ENCODE results near the gene MGRN1. TPM values are rescaled to one million over a fixed set of nuclear protein-coding genes. Genes with fewer than 3 reads are reported as not detected.

The MGRN1 gene
- total RNA-seq, 2 donors from 2014 or later = 56.0 to 64.5 TPM

DNA sequence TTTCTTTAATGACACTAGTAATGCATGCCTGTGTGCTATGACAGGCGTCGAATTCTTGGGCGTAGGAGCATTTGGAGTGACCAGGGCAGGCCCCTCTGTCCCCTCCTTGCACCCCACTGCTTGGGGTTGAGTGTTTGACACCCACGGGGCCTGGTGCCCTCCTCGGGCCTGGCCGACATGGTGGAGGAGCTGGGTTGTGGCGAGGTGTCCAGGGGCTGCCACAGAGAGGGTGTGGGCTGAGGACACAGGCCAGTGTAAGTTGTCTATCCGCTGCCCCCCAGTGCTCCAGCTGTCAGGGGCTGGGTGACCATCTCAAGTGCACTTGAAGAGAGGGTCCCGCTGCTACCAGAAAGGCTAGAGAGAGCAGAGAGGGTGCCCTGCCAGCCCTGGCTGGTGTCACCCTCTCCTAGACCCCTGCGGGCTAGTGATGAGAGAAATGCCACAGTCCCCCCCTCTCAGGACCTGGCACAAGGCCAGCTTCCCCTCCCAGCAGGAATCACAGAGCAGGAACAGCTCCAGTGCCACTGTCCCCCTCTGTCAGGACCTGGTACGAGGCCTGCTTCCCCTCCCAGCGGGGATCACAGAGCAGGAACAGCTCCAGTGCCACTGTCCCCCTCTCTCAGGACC lies 30.5 kb downstream of the MGRN1 start:
- Histone ChIP-seq H3K9me3 (no peaks in the 10 kb centered on the region), H3K4me1 (ENCODE audit: control insufficient read depth in 1 of 2, low read depth in 2 of 2) (peaks cover 0 to 9% of the 10 kb centered on the region in 2 donors), H3K4me3 (no peak overlapping the region), H3K36me3 (peaks cover 57% of the 10 kb centered on the region), H3K27me3 (replicated peaks; ENCODE audit: insufficient read depth) (no peaks in the 10 kb centered on the region), H3K27ac (no peak overlapping the region)
- TF ChIP-seq, protein P1, sequence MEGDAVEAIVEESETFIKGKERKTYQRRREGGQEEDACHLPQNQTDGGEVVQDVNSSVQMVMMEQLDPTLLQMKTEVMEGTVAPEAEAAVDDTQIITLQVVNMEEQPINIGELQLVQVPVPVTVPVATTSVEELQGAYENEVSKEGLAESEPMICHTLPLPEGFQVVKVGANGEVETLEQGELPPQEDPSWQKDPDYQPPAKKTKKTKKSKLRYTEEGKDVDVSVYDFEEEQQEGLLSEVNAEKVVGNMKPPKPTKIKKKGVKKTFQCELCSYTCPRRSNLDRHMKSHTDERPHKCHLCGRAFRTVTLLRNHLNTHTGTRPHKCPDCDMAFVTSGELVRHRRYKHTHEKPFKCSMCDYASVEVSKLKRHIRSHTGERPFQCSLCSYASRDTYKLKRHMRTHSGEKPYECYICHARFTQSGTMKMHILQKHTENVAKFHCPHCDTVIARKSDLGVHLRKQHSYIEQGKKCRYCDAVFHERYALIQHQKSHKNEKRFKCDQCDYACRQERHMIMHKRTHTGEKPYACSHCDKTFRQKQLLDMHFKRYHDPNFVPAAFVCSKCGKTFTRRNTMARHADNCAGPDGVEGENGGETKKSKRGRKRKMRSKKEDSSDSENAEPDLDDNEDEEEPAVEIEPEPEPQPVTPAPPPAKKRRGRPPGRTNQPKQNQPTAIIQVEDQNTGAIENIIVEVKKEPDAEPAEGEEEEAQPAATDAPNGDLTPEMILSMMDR (IDR thresholded peaks at IDR 0.05) = no peak
- no peak for ATAC-seq (ENCODE audit: insufficient number of reproducible peaks, low FRiP score, low read depth)
- DNase-seq (ENCODE audit: low spot score) = no peak

DNA sequence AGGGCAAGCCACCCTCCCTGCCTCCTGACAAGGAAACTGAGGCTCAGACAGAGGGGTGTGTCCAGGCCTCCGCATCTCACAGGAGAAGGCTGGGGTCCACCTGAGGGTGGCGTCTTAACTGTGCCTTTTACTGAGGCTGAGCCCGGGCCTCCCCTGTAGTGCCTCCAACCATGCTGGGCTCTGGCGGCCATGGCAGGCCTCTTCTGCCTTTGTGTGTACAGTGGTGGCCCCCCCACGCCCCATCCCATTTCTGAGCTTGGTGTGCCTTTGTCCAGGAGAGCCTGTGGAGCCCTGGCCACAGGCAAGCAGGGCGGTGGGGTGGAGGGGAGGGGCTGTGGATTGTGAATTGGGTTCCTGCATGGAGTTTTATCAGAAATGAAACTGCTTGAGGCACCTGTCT lies 31.2 kb downstream of the MGRN1 start:
- DNase-seq (ENCODE audit: low spot score) (no peak), ATAC-seq (ENCODE audit: insufficient number of reproducible peaks, low FRiP score, low read depth) (no peak)
- no peak overlapping the region for H3K4me3 ChIP-seq
- H3K36me3 ChIP-seq = peaks cover 52% of the 10 kb centered on the region
- no peaks in the 10 kb centered on the region for H3K9me3 ChIP-seq
- no peaks in the 10 kb centered on the region for H3K27me3 ChIP-seq (replicated peaks; ENCODE audit: insufficient read depth)
- TF ChIP-seq, protein P1 (IDR thresholded peaks at IDR 0.05) = no peak
- H3K27ac ChIP-seq = no peak overlapping the region
- H3K4me1 ChIP-seq (ENCODE audit: control insufficient read depth in 1 of 2, low read depth in 2 of 2) = peaks cover 0 to 13% of the 10 kb centered on the region in 2 donors

DNA sequence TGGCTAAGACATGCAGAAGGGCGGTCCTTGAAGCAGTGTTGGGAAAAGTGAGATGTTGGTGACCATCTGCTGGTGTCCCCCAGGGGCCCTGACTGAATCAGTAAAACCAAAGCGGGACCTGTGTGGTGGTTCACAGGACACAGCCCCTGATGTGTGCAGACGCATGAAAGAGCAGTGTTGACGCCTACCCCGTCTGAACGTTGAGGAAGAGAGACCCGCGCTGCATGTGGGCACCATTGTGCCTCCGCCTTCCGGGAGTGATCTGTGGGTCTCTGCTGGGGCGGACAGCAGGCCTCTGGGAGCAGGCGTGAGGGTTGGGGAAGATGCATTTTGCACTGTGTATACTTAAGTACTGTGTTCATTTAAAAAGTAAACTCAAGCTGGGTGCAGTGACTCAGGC lies 31.6 kb downstream of the MGRN1 start:
- H3K27me3 ChIP-seq (replicated peaks; ENCODE audit: insufficient read depth) = no peaks in the 10 kb centered on the region
- no peak for DNase-seq (ENCODE audit: low spot score)
- TF ChIP-seq, protein P1 (IDR thresholded peaks at IDR 0.05) = no peak
- peaks cover 48% of the 10 kb centered on the region for H3K36me3 ChIP-seq
- no peak overlapping the region for H3K4me3 ChIP-seq
- no peak for ATAC-seq (ENCODE audit: insufficient number of reproducible peaks, low FRiP score, low read depth)
- H3K9me3 ChIP-seq = no peaks in the 10 kb centered on the region
- peaks cover 0 to 13% of the 10 kb centered on the region in 2 donors for H3K4me1 ChIP-seq (ENCODE audit: control insufficient read depth in 1 of 2, low read depth in 2 of 2)
- H3K27ac ChIP-seq = no peak overlapping the region

DNA sequence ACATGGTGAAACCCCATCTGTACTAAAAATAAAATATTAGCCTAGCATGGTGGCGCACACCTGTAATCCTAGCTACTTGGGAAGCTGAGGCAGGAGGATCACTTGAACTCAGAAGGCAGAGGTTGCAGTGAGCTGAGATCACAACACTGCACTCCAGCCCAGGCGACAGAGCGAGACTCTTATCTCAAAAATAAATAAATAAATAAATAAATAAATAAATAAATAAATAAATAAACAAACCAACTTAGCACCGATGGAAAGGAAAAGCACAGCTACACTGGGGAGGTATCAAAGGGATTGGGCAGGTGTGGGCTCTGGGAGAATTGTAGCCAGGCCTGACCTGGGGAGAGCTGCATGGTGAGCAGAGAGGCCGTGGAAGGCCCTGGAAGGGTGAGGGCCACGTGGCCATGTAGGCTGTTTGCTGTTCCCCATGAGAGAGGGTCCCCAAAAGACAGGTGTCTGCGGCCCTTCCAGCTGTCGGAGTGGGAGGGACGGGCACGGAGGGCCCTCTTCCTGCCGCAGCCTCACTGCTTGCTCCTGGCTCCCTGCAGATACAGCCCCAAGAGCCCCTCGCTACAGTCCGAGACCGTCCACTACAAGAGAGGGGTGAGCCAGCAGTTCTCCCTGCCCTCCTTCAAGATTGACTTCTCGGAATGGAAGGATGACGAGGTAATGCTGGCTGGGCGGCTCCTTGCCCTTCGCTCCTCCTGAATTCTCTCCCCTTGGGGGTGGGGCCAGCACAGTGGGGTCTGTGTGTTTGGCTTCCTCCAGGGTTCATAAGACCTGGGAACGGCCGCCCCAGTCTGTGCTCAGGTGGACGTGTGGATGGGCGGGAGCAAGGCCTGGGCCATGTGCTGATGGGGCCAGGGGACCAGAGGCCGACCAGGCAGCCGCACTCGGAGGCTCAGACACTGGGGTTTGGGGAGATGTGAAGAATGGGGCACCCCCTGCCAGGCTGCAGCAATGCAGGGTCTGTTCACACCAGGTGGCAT lies 32.4 kb downstream of the MGRN1 start:
- ATAC-seq (ENCODE audit: insufficient number of reproducible peaks, low FRiP score, low read depth) (no peak), DNase-seq (ENCODE audit: low spot score) (no peak)
- Histone ChIP-seq H3K4me1 (ENCODE audit: control insufficient read depth in 1 of 2, low read depth in 2 of 2) (peaks cover 0 to 13% of the 10 kb centered on the region in 2 donors), H3K36me3 (peaks cover 44% of the 10 kb centered on the region), H3K4me3 (no peak overlapping the region), H3K27ac (no peak overlapping the region), H3K9me3 (no peaks in the 10 kb centered on the region), H3K27me3 (replicated peaks; ENCODE audit: insufficient read depth) (no peaks in the 10 kb centered on the region)
- TF ChIP-seq, protein P1 (IDR thresholded peaks at IDR 0.05) = no peak

Measured in thoracic aorta (tissue), 2 donors.